T-helper 17 cell (primary cell): ENCODE results near the gene SLC35G6. TPM values are rescaled to one million over a fixed set of nuclear protein-coding genes. Genes with fewer than 3 reads are reported as not detected.

Source experiments
- ATAC-seq: fragments of 150-1000 bp; cut with Tn5 transposase; 2 replicates; pipeline ENCODE4 v1.10.0; 2021; ENCODE audit warnings: mild to moderate bottlenecking, moderate library complexity
- DNase-seq, 3 donors: peaks; one replicate each; pipeline versions ENCODE4 v3.0.0 to v3.0.0-alpha.2; 2020 to 2021
- H3K9me3 ChIP-seq: one replicate; pipeline ENCODE4 v1.7.0; 2013; ENCODE audit warnings: low read length, mild to moderate bottlenecking; ENCODE audit not compliant: control insufficient read depth, poor library complexity, severe bottlenecking
- H3K27ac Mint-ChIP-seq: one replicate; pipeline ENCODE4 v1.8.0; 2022; ENCODE audit warnings: mild to moderate bottlenecking, moderate library complexity, mixed read lengths
- H3K27me3 Mint-ChIP-seq: one replicate; pipeline ENCODE4 v1.8.0; 2022; ENCODE audit warnings: mixed read lengths
- H3K36me3 Mint-ChIP-seq: one replicate; pipeline ENCODE4 v1.8.0; 2022; ENCODE audit warnings: low read depth, mixed read lengths
- H3K4me1 Mint-ChIP-seq: one replicate; pipeline ENCODE4 v1.8.0; 2022; ENCODE audit warnings: mild to moderate bottlenecking, mixed read lengths
- H3K4me3 Mint-ChIP-seq: one replicate; pipeline ENCODE4 v1.8.0; 2022; ENCODE audit warnings: mild to moderate bottlenecking, moderate library complexity, mixed read lengths
- total RNA-seq, 4 donors: library from RNA in 2 of 4; stranded (reverse) in 2 of 4; gene quantifications; one replicate each; pipeline ENCODE4 v1.2.3 and lab custom pipeline; 2022 to 2026

Gene SLC35G6
- total RNA-seq, 2 donors from 2014 or later = not detected

DNA sequence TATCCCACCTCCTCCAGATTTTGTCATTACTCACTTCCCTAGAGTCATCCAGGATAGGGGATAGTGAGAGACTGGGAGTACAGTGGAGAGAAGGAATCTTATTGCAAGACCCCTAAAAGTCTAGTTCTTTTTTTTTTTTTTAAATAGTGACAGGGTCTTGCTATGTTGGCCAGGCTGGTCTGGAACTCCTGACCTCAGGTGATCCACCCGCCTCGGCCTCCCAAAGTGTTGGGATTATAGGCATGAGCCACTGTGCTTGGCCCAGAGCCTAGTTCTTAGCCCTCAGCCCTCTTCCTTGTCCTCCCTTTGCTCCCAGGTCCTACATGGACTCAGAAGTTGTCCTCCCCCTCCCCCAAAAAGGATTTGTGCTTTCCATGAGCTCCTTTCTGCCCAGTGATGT lies 39.1 kb upstream of the SLC35G6 start:
- no peak for ATAC-seq
- Mint-ChIP-seq H3K27ac (no peak overlapping the region), H3K4me3 (peak overlapping the region; percentile 25), H3K27me3 (peaks cover 67% of the 10 kb centered on the region), H3K4me1 (peaks cover 32% of the 10 kb centered on the region), H3K36me3 (peaks cover 11% of the 10 kb centered on the region)
- no peak for DNase-seq
- no peaks in the 10 kb centered on the region for H3K9me3 ChIP-seq

DNA sequence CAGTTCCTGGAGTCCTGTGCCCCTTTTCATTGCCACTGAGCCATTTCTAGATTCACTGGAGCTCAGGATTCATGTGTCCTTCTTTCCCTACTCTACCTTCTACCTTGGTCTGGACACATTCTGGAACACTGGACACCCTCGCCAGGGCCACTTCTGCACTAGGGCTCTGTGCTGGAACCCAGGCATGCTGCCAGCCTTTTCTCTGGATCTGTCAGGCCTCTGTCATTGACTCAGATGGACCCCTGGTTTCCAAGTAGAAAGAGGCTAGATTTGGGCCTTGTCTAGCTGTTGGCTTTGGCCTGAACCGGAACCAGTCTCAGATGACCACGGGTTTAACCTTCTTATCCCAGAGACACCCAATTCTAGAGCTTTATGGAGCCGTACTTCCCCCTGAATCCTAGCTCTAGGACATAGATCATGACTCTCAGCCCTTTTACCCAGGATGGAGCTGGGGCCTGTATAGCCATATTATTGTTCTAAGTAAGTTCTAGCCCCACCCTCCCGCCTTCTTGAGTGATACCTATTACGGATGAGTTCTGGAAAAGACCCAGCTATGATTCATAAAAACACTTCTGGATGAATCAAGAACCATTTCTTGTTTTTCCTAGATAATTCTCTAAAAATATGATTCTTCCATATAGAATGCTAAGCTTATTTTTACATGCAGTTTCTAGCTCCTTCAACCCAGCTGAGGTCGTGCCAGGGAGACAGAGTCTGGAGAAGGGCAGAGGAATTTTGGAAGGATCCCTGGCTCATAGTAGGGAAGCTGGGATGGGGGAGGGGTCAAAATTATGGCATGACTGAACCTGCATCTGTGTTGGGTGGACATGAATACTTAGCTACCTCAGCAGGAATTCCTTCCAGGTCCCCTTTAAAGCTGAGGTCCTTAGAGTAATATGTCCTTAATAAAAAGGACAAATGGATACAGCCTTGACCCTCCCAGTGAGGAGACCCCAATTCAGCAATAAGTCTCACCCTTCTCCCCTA lies 37.5 kb upstream of the SLC35G6 start:
- ATAC-seq = no peak
- H3K4me3 Mint-ChIP-seq = no peak overlapping the region
- DNase-seq = no peak
- H3K27me3 Mint-ChIP-seq = peaks cover 68% of the 10 kb centered on the region
- peaks cover 25% of the 10 kb centered on the region for H3K4me1 Mint-ChIP-seq
- no peaks in the 10 kb centered on the region for H3K9me3 ChIP-seq
- H3K36me3 Mint-ChIP-seq = peaks cover 13% of the 10 kb centered on the region
- no peak overlapping the region for H3K27ac Mint-ChIP-seq

DNA sequence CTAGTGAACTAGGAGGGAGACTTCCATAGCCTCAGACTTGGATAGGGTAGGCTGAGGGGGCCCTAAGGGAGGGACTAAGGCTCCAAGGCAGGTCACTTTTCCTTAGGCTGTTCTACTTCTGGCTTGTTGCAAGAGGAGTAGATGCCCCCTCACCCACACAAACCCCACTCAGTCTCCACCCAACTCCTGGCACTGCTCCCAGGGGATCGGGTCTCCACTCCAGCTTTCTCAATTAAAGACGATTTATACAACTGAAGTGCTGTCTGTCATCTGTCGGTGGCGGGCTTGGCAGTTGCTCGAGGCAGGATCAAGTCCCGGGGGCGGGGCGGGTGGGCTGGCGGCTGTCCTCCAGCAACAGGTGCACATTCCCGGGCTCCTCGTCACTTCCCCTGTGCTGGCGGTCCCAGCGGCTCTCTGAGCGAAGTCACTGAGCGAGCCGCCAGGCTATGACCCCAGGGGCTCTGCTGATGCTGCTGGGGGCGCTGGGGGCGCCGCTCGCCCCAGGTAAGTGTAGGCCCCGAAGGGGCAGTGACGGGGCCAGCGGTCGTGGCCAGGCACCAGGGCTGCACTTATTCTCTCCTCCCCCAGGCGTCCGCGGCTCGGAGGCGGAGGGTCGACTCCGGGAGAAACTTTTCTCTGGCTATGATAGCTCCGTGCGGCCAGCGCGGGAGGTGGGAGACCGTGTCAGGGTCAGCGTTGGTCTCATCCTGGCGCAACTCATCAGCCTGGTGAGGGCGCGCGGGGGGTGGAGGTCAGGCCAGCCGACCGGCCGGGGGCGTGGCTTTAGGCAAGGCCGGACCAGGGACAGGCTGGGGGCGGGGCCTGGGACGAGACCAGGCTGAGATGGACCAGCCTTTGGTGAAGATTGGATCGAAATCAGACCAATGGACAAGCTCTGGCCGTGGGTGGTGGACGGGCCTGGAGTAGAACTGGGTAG lies 36.3 kb upstream of the SLC35G6 start, which contains the start of gene CHRNB1:
Gene CHRNB1 (plus strand): TSS at position 380 of the 937 bp plus-strand sequence. CDS start 67 bp downstream, at position 447.
- Mint-ChIP-seq H3K4me3 (peak within 1 kb of the TSS; percentile 87), H3K27me3 (peaks cover 63% of the 10 kb centered on the region), H3K4me1 (peaks cover 20% of the 10 kb centered on the region), H3K36me3 (peaks cover 13% of the 10 kb centered on the region), H3K27ac (peak within 1 kb of the TSS; percentile 21)
- no peak for DNase-seq
- peak; percentile 5 for ATAC-seq
- no peaks in the 10 kb centered on the region for H3K9me3 ChIP-seq

DNA sequence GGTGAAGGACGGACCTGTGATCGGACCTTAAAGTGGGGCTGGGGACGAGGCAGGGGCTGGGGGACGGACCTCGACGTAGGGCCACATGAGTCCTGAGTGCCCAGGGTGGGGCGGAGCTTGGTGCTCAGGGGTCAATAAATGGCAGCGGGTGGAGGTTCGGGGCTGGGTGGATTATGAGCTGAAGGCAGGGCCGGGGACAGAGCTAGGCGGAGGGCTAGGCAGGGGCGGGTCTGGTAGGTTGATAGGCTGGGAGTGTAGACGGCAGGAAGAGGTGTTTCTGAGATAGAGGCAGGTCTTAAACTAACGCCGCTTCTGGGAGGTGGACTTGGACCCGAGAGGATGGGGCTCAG lies 35.7 kb upstream of the SLC35G6 start:
- ATAC-seq = peak; percentile 87
- Mint-ChIP-seq H3K4me3 (peak overlapping the region; percentile 87), H3K4me1 (peaks cover 13% of the 10 kb centered on the region), H3K36me3 (peaks cover 10% of the 10 kb centered on the region), H3K27ac (peak overlapping the region; percentile 21), H3K27me3 (peaks cover 58% of the 10 kb centered on the region)
- no peaks in the 10 kb centered on the region for H3K9me3 ChIP-seq
- DNase-seq = no peak

GRCh38 chr17:7448461-7448860 lies 32.8 kb upstream of the SLC35G6 start:
- H3K4me1 Mint-ChIP-seq = peaks cover 13% of the 10 kb centered on the region
- no peak overlapping the region for H3K4me3 Mint-ChIP-seq
- DNase-seq = no peak
- no peaks in the 10 kb centered on the region for H3K9me3 ChIP-seq
- no peak for ATAC-seq
- H3K27ac Mint-ChIP-seq = no peak overlapping the region
- H3K27me3 Mint-ChIP-seq = peaks cover 35% of the 10 kb centered on the region
- H3K36me3 Mint-ChIP-seq = peaks cover 6% of the 10 kb centered on the region

- no peak overlapping the region for H3K27ac Mint-ChIP-seq
- no peak overlapping the region for H3K4me3 Mint-ChIP-seq
Measured at GRCh38 chr17:7459961-7460545, 21.2 kb upstream of the SLC35G6 start.

GRCh38 chr17:7460850-7461660 lies 20.2 kb upstream of the SLC35G6 start:
- H3K27me3 Mint-ChIP-seq = no peaks in the 10 kb centered on the region
- H3K4me3 Mint-ChIP-seq = no peak overlapping the region
- peak overlapping the region; percentile 32 for H3K27ac Mint-ChIP-seq
- ATAC-seq (no peak), DNase-seq (no peak)
- H3K9me3 ChIP-seq = no peaks in the 10 kb centered on the region
- peaks cover 4% of the 10 kb centered on the region for H3K36me3 Mint-ChIP-seq
- peaks cover 12% of the 10 kb centered on the region for H3K4me1 Mint-ChIP-seq

More at GRCh38 chr17:7459961-7460545, 21.2 kb upstream of the SLC35G6 start:
- H3K27me3 Mint-ChIP-seq = no peaks in the 10 kb centered on the region
- H3K4me1 Mint-ChIP-seq = peaks cover 16% of the 10 kb centered on the region
- ATAC-seq (no peak), DNase-seq (no peak)
- H3K36me3 Mint-ChIP-seq = peaks cover 4% of the 10 kb centered on the region
- H3K9me3 ChIP-seq = no peaks in the 10 kb centered on the region

GRCh38 chr17:7462474-7463371 lies 18.5 kb upstream of the SLC35G6 start:
- Mint-ChIP-seq H3K27ac (peak overlapping the region; percentile 39), H3K36me3 (peaks cover 4% of the 10 kb centered on the region), H3K27me3 (no peaks in the 10 kb centered on the region), H3K4me1 (peaks cover 14% of the 10 kb centered on the region), H3K4me3 (no peak overlapping the region)
- no peak for DNase-seq
- no peak for ATAC-seq
- H3K9me3 ChIP-seq = no peaks in the 10 kb centered on the region

- no peak for ATAC-seq
- no peak for DNase-seq
Measured at GRCh38 chr17:7463372-7463846, 17.8 kb upstream of the SLC35G6 start.

GRCh38 chr17:7464081-7464480 lies 17.2 kb upstream of the SLC35G6 start:
- peaks cover 19% of the 10 kb centered on the region for H3K4me1 Mint-ChIP-seq
- no peak for DNase-seq
- no peak for ATAC-seq
- peak overlapping the region; percentile 39 for H3K27ac Mint-ChIP-seq
- peaks cover 4% of the 10 kb centered on the region for H3K36me3 Mint-ChIP-seq
- no peak overlapping the region for H3K4me3 Mint-ChIP-seq
- no peaks in the 10 kb centered on the region for H3K9me3 ChIP-seq
- H3K27me3 Mint-ChIP-seq = no peaks in the 10 kb centered on the region

More at GRCh38 chr17:7463372-7463846, 17.8 kb upstream of the SLC35G6 start:
- Mint-ChIP-seq H3K27ac (peak overlapping the region; percentile 39), H3K4me3 (peak overlapping the region; percentile 33), H3K36me3 (peaks cover 4% of the 10 kb centered on the region), H3K27me3 (no peaks in the 10 kb centered on the region), H3K4me1 (peaks cover 15% of the 10 kb centered on the region)
- H3K9me3 ChIP-seq = no peaks in the 10 kb centered on the region

DNA sequence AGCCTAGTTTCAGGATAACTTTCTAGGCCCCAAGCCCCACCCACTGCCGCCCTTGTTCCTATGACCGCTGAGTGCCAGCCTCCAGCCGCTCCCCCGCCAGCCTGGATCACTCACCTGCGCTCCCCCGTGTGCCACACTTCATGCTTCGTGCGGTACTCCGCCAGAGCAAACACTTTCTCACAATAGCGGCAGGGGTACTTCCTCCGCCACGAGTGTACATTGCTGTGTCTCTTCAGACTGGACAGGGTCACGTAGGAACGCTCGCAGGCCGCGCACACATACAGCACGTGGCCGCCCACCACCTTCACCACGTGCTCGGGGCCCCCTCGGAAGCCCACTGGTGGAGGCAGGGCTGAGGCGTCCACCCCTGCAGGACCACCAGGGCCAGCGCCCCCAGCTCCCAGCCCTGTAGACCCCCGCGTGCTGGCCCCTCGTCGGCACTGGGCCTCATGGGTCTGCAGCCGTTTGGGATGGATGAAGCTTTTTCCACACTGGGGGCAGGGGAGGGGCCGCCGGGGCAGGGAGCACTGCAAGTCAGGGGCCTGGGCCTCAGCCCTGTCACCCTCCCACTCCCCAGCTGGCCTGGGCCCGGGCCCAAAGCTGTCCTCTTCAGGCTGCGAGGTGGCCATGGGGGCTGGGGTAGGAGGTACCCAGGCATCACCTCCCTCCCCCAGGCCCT lies 15.5 kb upstream of the SLC35G6 start:
- Mint-ChIP-seq H3K27ac (no peak overlapping the region), H3K4me3 (no peak overlapping the region)

More for the DNA sequence above, 15.5 kb upstream of the SLC35G6 start:
- H3K9me3 ChIP-seq = no peaks in the 10 kb centered on the region
- Mint-ChIP-seq H3K4me1 (peaks cover 16% of the 10 kb centered on the region), H3K27me3 (no peaks in the 10 kb centered on the region), H3K36me3 (peaks cover 4% of the 10 kb centered on the region)
- no peak for DNase-seq
- ATAC-seq = no peak
